T-helper 1 cell treated with Interleukin-12 subunit alpha and Interleukin-12 subunit beta and Interleukin-4 antibody, amounts not matched to agents 30 μg/mL and 1 μg/mL, for 36 hours (primary cell): Measurements from ENCODE around the gene RHBDF2.
A peak's percentile ranks its signal among the peaks of the same experiment; 100 is the strongest.

Experiments
- H3K27ac Mint-ChIP-seq: one replicate; pipeline ENCODE4 v1.8.0; 2021; ENCODE audit warnings: mild to moderate bottlenecking, mixed read lengths
- H3K27me3 Mint-ChIP-seq: one replicate; pipeline ENCODE4 v1.8.0; 2021; ENCODE audit warnings: low read depth, mixed read lengths
- H3K36me3 Mint-ChIP-seq: one replicate; pipeline ENCODE4 v1.8.0; 2021; ENCODE audit warnings: low read depth, mixed read lengths
- H3K4me1 Mint-ChIP-seq: one replicate; pipeline ENCODE4 v1.8.0; 2021; ENCODE audit warnings: low read depth, mixed read lengths
- H3K4me3 Mint-ChIP-seq: one replicate; pipeline ENCODE4 v1.8.0; 2021; ENCODE audit warnings: mild to moderate bottlenecking, moderate library complexity, mixed read lengths
- H3K9me3 Mint-ChIP-seq: one replicate; pipeline ENCODE4 v1.8.0; 2021; ENCODE audit warnings: mixed read lengths

RHBDF2 gene

DNA sequence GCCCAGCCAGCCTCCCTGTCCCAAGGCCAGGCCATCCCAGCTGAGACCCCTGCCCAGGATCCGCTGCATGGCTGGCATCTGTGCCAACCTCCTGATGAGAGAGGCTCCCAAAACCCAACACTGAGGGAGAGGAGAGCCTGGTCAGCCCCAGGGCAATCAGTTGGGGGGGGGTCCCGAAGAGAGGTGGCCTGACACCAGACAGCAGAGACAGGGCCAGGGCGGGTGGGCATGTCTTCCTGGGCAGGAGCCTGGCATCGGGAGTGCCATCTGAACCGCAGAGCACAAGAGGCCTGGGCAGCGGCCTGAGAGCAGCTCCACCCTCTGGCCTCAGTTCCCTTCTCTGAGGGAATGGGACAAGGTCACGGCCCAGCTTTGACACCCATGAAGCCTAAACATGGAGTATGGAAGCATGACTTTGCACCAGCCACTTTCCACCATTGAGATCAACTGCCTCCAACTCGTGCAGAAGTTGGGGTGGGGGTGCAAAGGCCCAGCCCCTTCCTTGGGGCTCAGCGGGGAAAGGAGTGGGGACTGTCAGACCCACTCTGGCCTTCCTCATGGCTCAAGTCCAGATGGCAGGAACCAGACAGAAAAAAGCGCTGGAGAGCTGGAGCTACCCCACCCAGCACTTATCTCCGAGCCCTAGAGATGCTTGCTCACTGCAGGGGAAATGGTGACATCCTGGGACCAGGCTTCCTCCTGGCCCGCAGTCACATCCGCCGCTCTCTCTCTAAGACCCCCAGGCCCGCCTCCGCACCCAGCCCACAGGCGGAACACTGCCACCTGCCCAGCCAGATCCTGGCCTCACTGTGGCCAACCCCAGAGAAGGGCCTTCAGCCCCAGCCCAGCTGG lies 9.7 kb downstream of the RHBDF2 start:
- Mint-ChIP-seq H3K36me3 (peaks cover 13% of the 10 kb centered on the region), H3K27ac (peak overlapping the region; percentile 99), H3K4me3 (peak overlapping the region; percentile 64), H3K9me3 (no peaks in the 10 kb centered on the region), H3K27me3 (no peaks in the 10 kb centered on the region), H3K4me1 (peaks cover 47% of the 10 kb centered on the region)

DNA sequence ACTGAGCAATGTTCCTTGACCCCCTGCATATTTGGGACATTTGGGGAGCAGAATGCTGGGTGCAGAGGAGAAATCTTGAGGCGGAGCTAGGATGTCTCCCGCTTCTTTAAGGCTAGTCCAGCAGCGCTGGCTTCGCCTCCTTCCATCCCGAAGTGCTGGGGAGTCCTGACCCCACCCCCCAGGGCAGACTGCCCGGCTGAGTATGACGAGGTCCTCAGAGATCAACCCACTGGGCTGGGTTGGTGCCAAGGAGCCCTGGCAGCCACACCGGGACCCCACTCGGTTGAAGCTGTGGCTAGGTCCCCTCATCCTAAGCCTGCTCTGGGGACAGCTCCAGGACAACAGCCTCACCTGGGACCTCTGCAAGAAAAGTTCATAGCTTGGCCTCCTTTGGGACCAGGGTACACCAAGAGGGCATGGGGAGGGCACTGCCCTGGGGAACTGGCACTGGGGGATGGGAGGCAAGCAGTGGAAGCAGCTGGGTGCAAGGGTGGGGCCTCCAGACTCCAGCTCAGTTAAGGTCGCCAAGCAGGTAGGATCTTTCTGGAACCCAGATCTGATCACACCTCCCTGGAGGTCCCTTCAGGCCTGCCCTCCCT lies 11.0 kb downstream of the RHBDF2 start:
- Mint-ChIP-seq H3K9me3 (no peaks in the 10 kb centered on the region), H3K4me1 (peaks cover 44% of the 10 kb centered on the region), H3K4me3 (no peak overlapping the region), H3K27me3 (no peaks in the 10 kb centered on the region), H3K27ac (peak overlapping the region; percentile 76), H3K36me3 (peaks cover 9% of the 10 kb centered on the region)

DNA sequence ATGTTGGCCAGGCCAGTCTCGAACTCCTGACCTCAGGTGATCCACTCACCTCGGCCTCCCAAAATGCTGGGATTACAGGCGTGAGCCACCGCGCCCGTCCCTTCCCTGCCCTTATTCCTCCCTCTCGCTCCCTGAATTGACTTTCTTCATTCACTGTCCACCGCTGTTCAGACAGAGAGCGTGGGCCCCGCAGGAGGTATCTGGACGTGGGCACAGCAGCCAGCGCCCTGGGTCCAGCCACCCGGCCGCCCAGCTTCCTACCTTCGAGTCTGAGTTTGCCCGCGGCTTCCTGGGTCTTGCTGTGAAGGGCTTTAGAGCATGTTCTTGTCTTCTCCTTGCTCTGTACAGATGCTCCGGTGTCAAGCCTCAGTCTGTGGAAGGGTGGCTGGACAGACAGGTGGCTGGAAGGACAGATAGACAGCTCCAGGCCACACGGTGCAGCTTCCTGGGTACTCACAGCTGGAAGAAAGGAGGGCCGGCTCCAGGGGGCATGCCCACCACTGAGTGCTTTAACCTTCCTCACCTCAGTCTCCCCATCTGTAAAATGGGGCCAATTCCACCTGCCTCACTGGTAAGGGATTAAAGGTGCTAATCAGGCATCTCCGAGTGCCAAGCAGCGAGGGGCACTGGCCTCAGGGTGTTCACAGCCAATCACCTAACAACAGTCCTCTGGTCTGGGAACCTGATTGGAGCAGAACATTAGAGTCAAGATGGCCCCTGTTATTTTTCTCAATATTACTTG lies 13.6 kb downstream of the RHBDF2 start:
- H3K9me3 Mint-ChIP-seq = no peaks in the 10 kb centered on the region

DNA sequence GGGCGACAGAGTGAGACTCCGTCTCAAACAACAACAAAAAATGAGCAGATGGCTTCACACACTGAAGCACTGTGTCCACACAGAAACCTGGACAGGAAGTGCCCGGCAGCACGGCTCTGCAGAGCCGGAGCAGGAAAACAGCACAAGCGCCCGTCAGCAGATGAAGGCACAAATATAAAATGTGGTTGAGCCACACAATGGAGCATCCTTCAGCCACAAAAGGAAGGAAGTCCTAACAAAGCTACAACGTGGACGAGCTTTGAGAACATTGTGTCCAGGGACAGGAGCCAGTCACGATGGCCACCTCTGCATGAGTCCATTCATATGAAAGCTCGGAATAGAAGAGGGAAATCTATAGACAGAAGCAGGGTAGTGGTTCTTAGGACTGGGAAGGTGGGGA lies 15.7 kb downstream of the RHBDF2 start:
- Mint-ChIP-seq H3K27ac (no peak overlapping the region), H3K9me3 (no peaks in the 10 kb centered on the region), H3K27me3 (no peaks in the 10 kb centered on the region), H3K4me1 (peaks cover 21% of the 10 kb centered on the region), H3K4me3 (no peak overlapping the region), H3K36me3 (peaks cover 23% of the 10 kb centered on the region)

More for the DNA sequence above, 13.6 kb downstream of the RHBDF2 start:
- Mint-ChIP-seq H3K27me3 (no peaks in the 10 kb centered on the region), H3K27ac (no peak overlapping the region), H3K36me3 (peaks cover 16% of the 10 kb centered on the region), H3K4me3 (no peak overlapping the region), H3K4me1 (peaks cover 27% of the 10 kb centered on the region)

DNA sequence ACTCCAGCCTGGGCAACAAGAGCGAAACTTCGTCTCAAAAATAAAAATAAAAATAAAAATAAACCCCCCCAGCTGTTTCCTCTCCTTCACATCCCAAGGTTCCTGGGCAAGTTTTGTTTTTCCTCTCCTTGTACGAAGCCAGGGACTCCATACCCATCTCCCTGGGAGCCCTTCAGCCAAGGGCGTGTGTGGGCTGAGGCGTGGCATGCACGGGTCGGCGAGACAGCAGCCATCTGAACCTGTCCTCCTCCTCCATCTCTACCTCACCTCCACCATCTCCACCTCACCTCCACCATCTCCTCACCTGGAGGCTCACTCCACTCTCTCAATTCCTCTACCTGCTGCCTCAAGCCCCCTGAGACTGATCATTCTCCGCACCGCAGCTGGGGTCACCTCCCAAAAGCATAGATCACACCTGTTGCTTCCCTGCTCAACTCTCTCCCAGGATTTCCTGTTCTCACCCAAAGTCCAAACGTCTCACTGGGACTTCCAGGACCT lies 16.9 kb downstream of the RHBDF2 start:
- Mint-ChIP-seq H3K36me3 (peaks cover 27% of the 10 kb centered on the region), H3K4me1 (peaks cover 13% of the 10 kb centered on the region), H3K27me3 (no peaks in the 10 kb centered on the region), H3K27ac (no peak overlapping the region), H3K4me3 (no peak overlapping the region), H3K9me3 (no peaks in the 10 kb centered on the region)

DNA sequence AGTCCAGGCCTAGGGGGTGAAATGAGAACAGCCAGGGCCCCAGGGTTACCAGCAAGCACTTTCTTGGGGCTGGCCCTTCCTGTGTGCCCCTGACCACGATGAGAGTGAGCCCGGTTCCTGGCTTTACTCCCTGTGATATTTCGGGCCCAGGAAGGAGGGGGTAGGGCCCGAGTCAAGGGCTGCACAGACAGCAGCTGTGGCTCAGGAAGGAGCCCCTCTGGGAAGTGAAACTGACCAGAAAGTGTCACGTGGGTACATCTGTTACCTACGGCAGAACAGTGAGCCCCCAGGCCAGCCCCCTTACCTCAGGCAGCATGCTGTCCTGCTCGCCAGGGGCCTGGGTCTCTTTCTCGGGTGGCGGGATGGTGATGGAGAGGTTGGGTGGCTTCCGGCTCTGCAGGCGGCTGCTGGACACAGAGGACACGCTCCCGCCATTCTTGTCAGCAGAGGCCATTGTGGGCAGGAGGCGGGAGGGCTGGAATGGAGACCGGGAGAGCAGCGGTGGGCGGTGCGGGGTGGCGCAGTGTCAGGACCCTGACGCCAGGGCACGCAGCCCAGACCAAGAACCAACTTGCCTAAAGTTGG lies 20.1 kb downstream of the RHBDF2 start:
- Mint-ChIP-seq H3K4me3 (no peak overlapping the region), H3K4me1 (peaks cover 10% of the 10 kb centered on the region), H3K9me3 (no peaks in the 10 kb centered on the region), H3K36me3 (peaks cover 29% of the 10 kb centered on the region), H3K27me3 (no peaks in the 10 kb centered on the region), H3K27ac (no peak overlapping the region)

DNA sequence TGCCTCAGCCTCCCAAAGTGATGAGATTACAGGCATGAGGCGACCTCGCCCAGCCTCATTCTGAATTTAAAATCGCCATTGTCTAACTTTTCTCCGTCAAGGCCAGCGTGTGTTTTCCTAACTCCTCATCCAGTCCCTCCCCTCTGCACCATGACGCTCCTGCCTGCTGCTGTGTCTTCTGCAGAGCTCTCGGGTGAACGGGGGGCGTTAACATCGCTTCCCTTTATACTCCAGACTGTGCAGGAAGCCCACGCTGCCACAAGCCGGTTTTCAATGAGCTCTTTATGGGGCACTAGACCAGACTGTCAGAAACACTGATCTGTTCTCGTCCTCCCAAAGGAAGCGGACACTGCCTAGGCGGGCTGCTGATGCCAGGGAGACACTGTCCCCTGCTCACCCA lies 20.6 kb downstream of the RHBDF2 start:
- Mint-ChIP-seq H3K27ac (peak overlapping the region; percentile 59), H3K4me3 (no peak overlapping the region), H3K27me3 (no peaks in the 10 kb centered on the region), H3K9me3 (no peaks in the 10 kb centered on the region), H3K36me3 (peaks cover 29% of the 10 kb centered on the region), H3K4me1 (peaks cover 8% of the 10 kb centered on the region)

DNA sequence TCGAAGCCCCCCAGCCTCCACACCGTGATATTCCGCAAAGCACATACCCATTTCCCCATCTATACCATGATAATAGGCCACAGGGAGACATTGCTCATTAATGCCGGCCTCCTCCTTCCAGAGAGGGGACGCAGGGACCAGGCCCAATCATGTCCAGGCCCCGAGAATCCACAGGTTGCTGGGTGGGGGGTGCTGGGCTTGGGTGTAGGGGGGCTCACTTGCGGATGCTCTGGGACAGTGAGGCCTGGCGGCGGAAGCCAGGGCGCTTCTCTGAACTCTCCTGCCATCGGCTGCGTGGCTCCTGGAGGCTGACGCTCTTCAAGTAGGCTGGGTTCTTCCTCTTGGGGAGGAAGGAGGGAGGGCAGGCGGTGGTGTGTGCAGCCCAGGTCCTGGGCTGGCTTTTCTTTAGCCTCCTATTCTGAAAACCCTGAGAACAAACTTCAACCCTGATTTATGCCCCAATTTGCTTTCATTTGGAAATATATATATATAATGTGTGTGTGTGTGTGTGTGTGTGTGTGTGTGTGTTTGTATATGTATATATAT lies 21.6 kb downstream of the RHBDF2 start:
- H3K36me3 Mint-ChIP-seq = peaks cover 31% of the 10 kb centered on the region
- no peak overlapping the region for H3K4me3 Mint-ChIP-seq

DNA sequence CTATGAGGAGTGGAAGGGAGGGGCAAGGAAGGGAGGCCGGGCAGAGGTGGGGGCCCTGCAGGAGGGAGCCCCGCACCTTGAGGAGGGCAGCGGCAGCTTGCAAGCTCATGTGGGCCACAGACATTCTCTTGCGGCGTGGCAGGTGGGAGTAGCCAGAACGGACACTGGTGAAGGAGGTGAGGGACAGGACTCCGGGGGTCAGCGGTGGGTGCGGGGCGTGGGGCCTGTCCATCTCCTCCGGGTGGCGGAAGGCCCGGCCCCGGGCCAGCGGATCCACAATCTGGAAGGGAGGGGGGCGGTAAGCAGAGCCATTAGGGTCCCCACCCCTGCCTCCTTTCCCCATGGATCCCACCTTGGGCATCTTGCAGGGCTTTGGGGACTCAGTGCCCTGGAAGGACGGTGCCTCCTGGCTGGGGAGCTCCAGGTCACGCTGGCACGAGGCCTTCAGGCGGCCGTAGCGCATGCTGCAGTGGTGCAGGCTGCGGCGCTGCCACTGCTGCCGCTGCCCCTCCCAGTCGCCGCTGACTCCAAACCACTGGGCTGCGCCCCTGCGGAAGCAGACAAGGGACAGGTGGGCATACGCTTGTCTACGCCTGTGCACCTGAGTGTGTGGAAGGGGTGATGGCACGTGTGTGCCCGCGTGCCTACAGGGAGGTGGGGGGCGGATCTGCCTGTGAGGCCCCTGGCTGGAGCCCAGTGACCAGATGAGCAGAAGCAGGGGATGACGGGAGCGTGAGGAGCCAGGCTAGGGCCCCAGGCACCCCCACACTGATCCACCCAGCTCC lies 22.3 kb downstream of the RHBDF2 start:
- H3K4me3 Mint-ChIP-seq = no peak overlapping the region
- no peak overlapping the region for H3K27ac Mint-ChIP-seq
- H3K27me3 Mint-ChIP-seq = no peaks in the 10 kb centered on the region
- peaks cover 26% of the 10 kb centered on the region for H3K36me3 Mint-ChIP-seq
- H3K9me3 Mint-ChIP-seq = no peaks in the 10 kb centered on the region
- peaks cover 8% of the 10 kb centered on the region for H3K4me1 Mint-ChIP-seq

More for the DNA sequence above, 21.6 kb downstream of the RHBDF2 start:
- peaks cover 8% of the 10 kb centered on the region for H3K4me1 Mint-ChIP-seq
- H3K27me3 Mint-ChIP-seq = no peaks in the 10 kb centered on the region
- H3K27ac Mint-ChIP-seq = no peak overlapping the region
- no peaks in the 10 kb centered on the region for H3K9me3 Mint-ChIP-seq

DNA sequence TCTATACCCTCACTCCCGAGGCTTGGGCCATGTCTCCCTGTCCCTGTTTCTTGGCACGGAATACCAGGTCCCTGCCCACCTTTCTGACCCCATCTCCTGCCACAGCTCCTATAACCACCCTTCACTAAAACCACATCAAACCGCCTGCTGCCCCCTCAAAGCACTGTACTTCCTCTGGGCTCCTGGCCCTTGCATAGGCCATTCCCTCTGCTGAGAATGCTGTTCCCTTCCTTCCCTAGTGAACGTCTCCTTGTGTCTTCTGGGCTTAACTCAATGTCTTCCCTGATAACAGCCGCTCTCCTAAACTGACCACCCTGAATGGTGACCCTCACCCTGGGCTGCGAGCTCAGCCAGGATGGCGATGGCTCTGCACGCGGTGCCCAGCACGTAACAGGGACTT lies 23.1 kb downstream of the RHBDF2 start:
- Mint-ChIP-seq H3K4me3 (no peak overlapping the region), H3K27ac (no peak overlapping the region), H3K9me3 (no peaks in the 10 kb centered on the region), H3K27me3 (no peaks in the 10 kb centered on the region), H3K36me3 (peaks cover 22% of the 10 kb centered on the region), H3K4me1 (peaks cover 8% of the 10 kb centered on the region)

DNA sequence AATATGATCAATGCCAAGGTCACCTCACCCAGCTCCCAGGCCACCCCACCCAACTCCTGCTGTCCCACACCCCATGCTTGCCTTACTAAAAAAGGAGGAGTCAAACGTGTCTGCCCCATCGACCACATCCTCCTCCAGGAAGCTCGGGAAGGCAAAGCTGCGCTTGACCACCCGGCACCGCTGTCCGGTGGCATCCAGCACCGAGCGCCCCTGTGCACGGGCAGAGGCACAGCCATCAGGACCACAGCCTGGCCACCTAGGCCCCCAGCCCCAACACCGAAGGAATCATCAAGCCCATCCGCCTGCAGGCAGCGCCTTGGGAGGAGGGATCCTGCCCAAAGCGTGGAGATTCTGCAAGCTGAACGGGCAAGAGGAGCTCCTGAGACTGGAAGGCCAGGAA lies 23.6 kb downstream of the RHBDF2 start:
- H3K27ac Mint-ChIP-seq = no peak overlapping the region
- no peak overlapping the region for H3K4me3 Mint-ChIP-seq
- H3K9me3 Mint-ChIP-seq = no peaks in the 10 kb centered on the region
- H3K4me1 Mint-ChIP-seq = peaks cover 8% of the 10 kb centered on the region
- H3K36me3 Mint-ChIP-seq = peaks cover 24% of the 10 kb centered on the region
- no peaks in the 10 kb centered on the region for H3K27me3 Mint-ChIP-seq

DNA sequence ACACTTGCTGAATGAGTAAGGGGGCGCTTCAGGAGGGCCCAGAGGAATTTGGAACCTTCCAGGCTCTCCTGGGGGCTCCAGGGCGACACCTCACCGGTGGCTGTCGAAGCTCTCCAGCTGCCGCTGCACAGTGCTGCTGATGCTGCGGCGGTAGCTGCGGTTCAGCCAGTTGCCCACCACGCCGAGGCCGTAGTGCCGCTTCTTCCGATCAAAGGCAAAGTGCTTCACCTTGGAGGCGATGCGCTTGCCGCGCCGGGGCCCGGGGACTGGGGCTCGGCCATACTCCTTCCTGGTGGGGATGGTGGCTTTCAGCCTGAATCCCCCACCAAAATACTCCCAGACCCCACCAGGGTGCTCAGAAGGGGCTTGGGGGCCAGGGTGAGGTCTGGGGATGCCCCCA lies 24.5 kb downstream of the RHBDF2 start:
- no peaks in the 10 kb centered on the region for H3K9me3 Mint-ChIP-seq
- H3K4me3 Mint-ChIP-seq = no peak overlapping the region
- H3K27ac Mint-ChIP-seq = no peak overlapping the region
- no peaks in the 10 kb centered on the region for H3K27me3 Mint-ChIP-seq
- H3K36me3 Mint-ChIP-seq = peaks cover 20% of the 10 kb centered on the region
- H3K4me1 Mint-ChIP-seq = peaks cover 3% of the 10 kb centered on the region

DNA sequence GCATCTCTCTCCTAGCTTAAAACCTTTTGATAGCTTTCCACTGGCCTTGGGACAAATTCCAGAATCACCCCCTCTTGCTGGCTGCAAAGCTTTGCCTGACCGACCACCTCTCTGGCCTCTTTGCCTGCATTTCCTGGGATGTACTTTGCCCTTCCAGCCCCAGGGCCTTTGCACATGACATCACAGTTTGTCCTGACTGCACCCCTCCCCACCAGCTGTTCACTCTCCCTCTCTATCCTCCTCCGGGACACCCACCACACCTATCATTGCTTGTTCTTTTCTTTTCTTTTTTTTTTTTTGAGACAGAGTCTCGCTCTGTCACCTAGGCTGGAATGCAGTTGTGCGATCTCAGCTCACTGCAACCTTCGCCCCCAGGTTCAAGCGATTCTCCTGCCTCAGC lies 25.9 kb downstream of the RHBDF2 start:
- H3K27ac Mint-ChIP-seq = peak overlapping the region; percentile 31
- H3K4me3 Mint-ChIP-seq = no peak overlapping the region
- H3K4me1 Mint-ChIP-seq = no peaks in the 10 kb centered on the region
- no peaks in the 10 kb centered on the region for H3K9me3 Mint-ChIP-seq
- H3K36me3 Mint-ChIP-seq = peaks cover 20% of the 10 kb centered on the region
- H3K27me3 Mint-ChIP-seq = no peaks in the 10 kb centered on the region
